GM21526 (cell line): ENCODE measurements around the gene LIMK1.
"Not testable (repeated sequence)": the region's sequence is repeated elsewhere in the genome, so short reads cannot be mapped to it uniquely, and the experiment has no call there.

Experiments
- ATAC-seq: cut with Tn5 transposase; IDR thresholded peaks from one replicate; pipeline ENCODE4 v1.9.1; 2021; ENCODE audit warnings: moderate library complexity; ENCODE audit not compliant: unreplicated experiment, low FRiP score

Gene LIMK1

DNA sequence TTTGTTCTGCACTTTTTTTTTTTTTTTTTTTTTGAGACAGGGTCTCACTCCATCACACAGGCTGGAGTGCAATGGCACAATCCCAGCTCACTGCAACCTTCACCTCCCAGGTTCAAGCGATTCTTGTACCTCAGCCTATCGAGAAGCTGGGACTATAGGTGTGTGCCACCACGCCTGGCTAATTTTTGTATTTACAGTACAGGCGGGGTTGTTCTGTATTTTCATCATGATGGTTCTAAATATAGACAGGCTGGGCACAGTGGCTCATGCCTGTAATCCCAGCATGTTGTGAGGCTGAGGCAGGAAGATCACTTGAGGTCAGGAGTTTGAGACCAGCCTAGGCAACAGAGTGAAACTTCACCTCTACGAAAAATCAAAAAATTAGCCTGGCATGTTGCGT lies 83.7 kb downstream of the LIMK1 start:
- ATAC-seq, result not testable (repeated sequence)
